Measurements from ENCODE around the gene CEP250. TPM values are rescaled to one million over a fixed set of nuclear protein-coding genes. Genes with fewer than 3 reads are reported as not detected.

Gene CEP250
- total RNA-seq, 1 donor from 2014 or later: 17.0 TPM

DNA sequence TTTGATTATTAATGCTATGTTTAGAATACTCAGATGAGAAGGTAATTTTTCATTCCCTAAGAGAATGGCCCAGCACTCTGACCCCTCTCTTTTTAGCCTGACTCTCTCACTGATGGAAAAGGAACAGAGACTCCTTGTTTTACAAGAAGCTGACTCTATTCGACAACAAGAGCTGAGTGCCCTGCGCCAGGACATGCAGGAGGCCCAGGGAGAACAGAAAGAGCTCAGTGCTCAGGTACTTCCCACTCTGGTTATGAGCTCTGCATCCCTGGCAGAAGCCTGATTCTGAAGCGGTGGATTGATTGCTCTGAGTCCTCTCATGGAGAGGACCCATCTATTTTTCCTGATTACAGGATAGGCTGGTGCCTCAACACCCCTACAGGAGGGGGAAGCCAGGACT is 41.1 kb downstream of the CEP250 start:
- DNase-seq (ENCODE audit: low spot score in 2 of 2): no peak
- intact Hi-C loops (cut with DNase I): no loop called here
- H3K4me1 ChIP-seq: peaks cover 0 to 13% of the 10 kb centered on the region in 2 donors
- H3K27ac ChIP-seq: peak overlapping the region; percentile 77 to 81
- TF ChIP-seq, protein P1, sequence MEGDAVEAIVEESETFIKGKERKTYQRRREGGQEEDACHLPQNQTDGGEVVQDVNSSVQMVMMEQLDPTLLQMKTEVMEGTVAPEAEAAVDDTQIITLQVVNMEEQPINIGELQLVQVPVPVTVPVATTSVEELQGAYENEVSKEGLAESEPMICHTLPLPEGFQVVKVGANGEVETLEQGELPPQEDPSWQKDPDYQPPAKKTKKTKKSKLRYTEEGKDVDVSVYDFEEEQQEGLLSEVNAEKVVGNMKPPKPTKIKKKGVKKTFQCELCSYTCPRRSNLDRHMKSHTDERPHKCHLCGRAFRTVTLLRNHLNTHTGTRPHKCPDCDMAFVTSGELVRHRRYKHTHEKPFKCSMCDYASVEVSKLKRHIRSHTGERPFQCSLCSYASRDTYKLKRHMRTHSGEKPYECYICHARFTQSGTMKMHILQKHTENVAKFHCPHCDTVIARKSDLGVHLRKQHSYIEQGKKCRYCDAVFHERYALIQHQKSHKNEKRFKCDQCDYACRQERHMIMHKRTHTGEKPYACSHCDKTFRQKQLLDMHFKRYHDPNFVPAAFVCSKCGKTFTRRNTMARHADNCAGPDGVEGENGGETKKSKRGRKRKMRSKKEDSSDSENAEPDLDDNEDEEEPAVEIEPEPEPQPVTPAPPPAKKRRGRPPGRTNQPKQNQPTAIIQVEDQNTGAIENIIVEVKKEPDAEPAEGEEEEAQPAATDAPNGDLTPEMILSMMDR (IDR thresholded peaks at IDR 0.05): no peak
- no peaks in the 10 kb centered on the region for H3K27me3 ChIP-seq
- H3K9me3 ChIP-seq: no peaks in the 10 kb centered on the region
- no peak overlapping the region for H3K4me3 ChIP-seq
- H3K36me3 ChIP-seq: peaks cover 45 to 90% of the 10 kb centered on the region in 2 donors

- Histone ChIP-seq H3K4me3 (no peak overlapping the region), H3K27ac (peak overlapping the region; percentile 77 to 81), H3K4me1 (peaks cover 0 to 13% of the 10 kb centered on the region in 2 donors), H3K27me3 (no peaks in the 10 kb centered on the region), H3K36me3 (peaks cover 45 to 93% of the 10 kb centered on the region in 2 donors), H3K9me3 (no peaks in the 10 kb centered on the region)
- intact Hi-C loops (cut with DNase I): no loop called here
- TF ChIP-seq, protein P1 (IDR thresholded peaks at IDR 0.05): no peak
- DNase-seq (ENCODE audit: low spot score in 2 of 2): no peak
Measured at GRCh38 chr20:35497320-35497719, 41.9 kb downstream of the CEP250 start.

GRCh38 chr20:35497780-35498189 is 42.4 kb downstream of the CEP250 start:
- TF ChIP-seq, protein P1 (IDR thresholded peaks at IDR 0.05): peak in 2 of 3 experiments; percentile 22 to 23
- intact Hi-C loops (cut with DNase I): no loop called here
- Histone ChIP-seq H3K36me3 (peaks cover 50 to 93% of the 10 kb centered on the region in 2 donors), H3K4me1 (peaks cover 0 to 13% of the 10 kb centered on the region in 2 donors), H3K9me3 (no peaks in the 10 kb centered on the region), H3K27ac (peak overlapping the region; percentile 77 to 81), H3K4me3 (no peak overlapping the region), H3K27me3 (no peaks in the 10 kb centered on the region)
- DNase-seq (ENCODE audit: low spot score in 2 of 2): peak in 1 of 2 donors; percentile 75

DNA sequence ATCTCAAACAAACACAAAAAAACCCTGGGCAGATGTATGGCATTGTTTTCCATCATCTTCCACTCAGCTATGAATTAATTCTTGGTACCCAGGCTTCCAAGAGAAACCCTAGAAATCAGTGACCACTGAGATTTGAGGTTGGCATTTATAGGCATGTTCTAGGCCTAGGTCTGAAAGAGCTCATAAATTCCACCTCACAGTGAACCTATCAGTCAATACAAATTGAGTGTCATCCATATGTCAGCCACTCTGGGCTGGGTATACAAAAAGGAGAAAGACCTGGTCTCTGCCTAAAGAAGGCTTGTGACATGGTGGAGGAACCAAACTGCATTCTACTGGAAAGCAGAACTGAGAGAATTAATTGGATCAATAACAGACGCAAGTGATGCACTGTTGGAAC is 43.9 kb downstream of the CEP250 start:
- H3K9me3 ChIP-seq: no peaks in the 10 kb centered on the region
- intact Hi-C loops (cut with DNase I): no loop called here
- H3K4me1 ChIP-seq: peaks cover 0 to 13% of the 10 kb centered on the region in 2 donors
- no peak for DNase-seq (ENCODE audit: low spot score in 2 of 2)
- H3K36me3 ChIP-seq: peaks cover 53 to 93% of the 10 kb centered on the region in 2 donors
- H3K27ac ChIP-seq: no peak overlapping the region
- TF ChIP-seq, protein P1 (IDR thresholded peaks at IDR 0.05): no peak
- no peak overlapping the region for H3K4me3 ChIP-seq
- no peaks in the 10 kb centered on the region for H3K27me3 ChIP-seq

DNA sequence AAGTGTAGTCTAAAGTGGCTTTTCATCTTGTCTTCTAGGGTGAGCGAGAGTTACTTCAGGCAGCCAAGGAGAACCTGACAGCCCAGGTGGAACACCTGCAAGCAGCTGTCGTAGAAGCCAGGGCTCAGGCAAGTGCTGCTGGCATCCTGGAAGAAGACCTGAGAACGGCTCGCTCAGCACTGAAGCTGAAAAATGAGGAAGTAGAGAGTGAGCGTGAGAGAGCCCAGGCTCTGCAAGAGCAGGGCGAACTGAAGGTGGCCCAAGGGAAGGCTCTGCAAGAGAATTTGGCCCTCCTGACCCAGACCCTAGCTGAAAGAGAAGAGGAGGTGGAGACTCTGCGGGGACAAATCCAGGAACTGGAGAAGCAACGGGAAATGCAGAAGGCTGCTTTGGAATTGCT is 47.0 kb downstream of the CEP250 start:
- Histone ChIP-seq H3K9me3 (no peaks in the 10 kb centered on the region), H3K27ac (no peak overlapping the region), H3K4me1 (peaks cover 0 to 10% of the 10 kb centered on the region in 2 donors), H3K36me3 (peaks cover 44 to 81% of the 10 kb centered on the region in 2 donors), H3K27me3 (no peaks in the 10 kb centered on the region), H3K4me3 (no peak overlapping the region)
- DNase-seq (ENCODE audit: low spot score in 2 of 2): no peak
- intact Hi-C loops (cut with DNase I): no loop called here
- TF ChIP-seq, protein P1 (IDR thresholded peaks at IDR 0.05): no peak

DNA sequence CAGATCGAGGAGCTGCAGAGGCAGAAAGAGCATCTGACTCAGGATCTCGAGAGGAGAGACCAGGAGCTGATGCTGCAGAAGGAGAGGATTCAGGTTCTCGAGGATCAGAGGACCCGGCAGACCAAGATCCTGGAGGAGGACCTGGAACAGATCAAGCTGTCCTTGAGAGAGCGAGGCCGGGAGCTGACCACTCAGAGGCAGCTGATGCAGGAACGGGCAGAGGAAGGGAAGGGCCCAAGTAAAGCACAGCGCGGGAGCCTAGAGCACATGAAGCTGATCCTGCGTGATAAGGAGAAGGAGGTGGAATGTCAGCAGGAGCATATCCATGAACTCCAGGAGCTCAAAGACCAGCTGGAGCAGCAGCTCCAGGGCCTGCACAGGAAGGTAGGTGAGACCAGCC is 47.9 kb downstream of the CEP250 start:
- intact Hi-C loops (cut with DNase I): no loop called here
- H3K9me3 ChIP-seq: no peaks in the 10 kb centered on the region
- H3K36me3 ChIP-seq: peaks cover 48 to 81% of the 10 kb centered on the region in 2 donors
- H3K27me3 ChIP-seq: no peaks in the 10 kb centered on the region
- no peak for DNase-seq (ENCODE audit: low spot score in 2 of 2)
- TF ChIP-seq, protein P1 (IDR thresholded peaks at IDR 0.05): no peak
- no peak overlapping the region for H3K27ac ChIP-seq
- peaks cover 0 to under 1% of the 10 kb centered on the region in 2 donors for H3K4me1 ChIP-seq
- H3K4me3 ChIP-seq: no peak overlapping the region
